ENCODE measurements around the gene TDRD1. TPM values are rescaled to one million over a fixed set of nuclear protein-coding genes. Genes with fewer than 3 reads are reported as not detected.

Gene TDRD1
- total and polyA plus RNA-seq, 2 donors (not counting 3 experiments of a cell fraction or from before 2014, with no cell fraction given): not detected

GRCh38 chr10:114239117-114239993 is 60.2 kb downstream of the TDRD1 start, which contains the start of gene VWA2:
TSS of gene VWA2 (plus strand) at chr10:114239254. CDS start at chr10:114248714, 9,460 bp downstream.
- Histone ChIP-seq H3K79me2 (ENCODE audit: control insufficient read depth, insufficient read depth, low read length) (no peaks in the 10 kb centered on the region), H3K27me3 (ENCODE audit: control insufficient read depth in 2 of 2, insufficient read depth in 2 of 2, low read length in 2 of 2) (peaks cover 36 to 40% of the 10 kb centered on the region in 2 experiments), H3K4me2 (ENCODE audit: insufficient read depth, low read length) (no peak within 1 kb of the TSS), H3K4me1 (ENCODE audit: control insufficient read depth, extremely low read depth, insufficient read depth, low read length) (no peaks in the 10 kb centered on the region), H3K27ac (ENCODE audit: insufficient read depth, low read depth, low read length) (no peak within 1 kb of the TSS), H3K9ac (replicated peaks; ENCODE audit: extremely low read depth, insufficient read depth, low read length) (no peak within 1 kb of the TSS), H3K36me3 (ENCODE audit: control insufficient read depth in 2 of 2, extremely low read depth in 1 of 2, insufficient read depth in 2 of 2, low read length in 2 of 2) (no peaks in the 10 kb centered on the region), H3K4me3 (replicated peaks in 1 of 3; ENCODE audit: insufficient read depth in 1 of 3, low read depth in 1 of 3, low read length in 3 of 3) (no peak within 1 kb of the TSS), H2AFZ (ENCODE audit: low read depth, low read length) (no peak within 1 kb of the TSS), H3K9me1 (replicated peaks; ENCODE audit: control insufficient read depth, extremely low read depth, insufficient read depth, low read length) (no peaks in the 10 kb centered on the region), H4K20me1 (replicated peaks; ENCODE audit: control insufficient read depth, extremely low read depth, insufficient read depth, low read length) (no peaks in the 10 kb centered on the region), H3K9me3 (replicated peaks; ENCODE audit: control insufficient read depth, insufficient read depth, low read length) (no peaks in the 10 kb centered on the region)
- peak; percentile 77 for TF ChIP-seq EZH2 (IDR thresholded peaks at IDR 0.05; ENCODE audit: borderline replicate concordance, low read depth, low read length, severe bottlenecking)
- TF ChIP-seq POLR2A (IDR thresholded peaks at IDR 0.05; ENCODE audit: low read depth, low read length): no peak
- TF ChIP-seq POLR2AphosphoS5 (IDR thresholded peaks at IDR 0.05; ENCODE audit: insufficient read depth, low read depth, low read length): no peak
- intact Hi-C loops (cut with micrococcal nuclease): no loop called here
- POLR2A ChIA-PET: no interaction called here
- CTCF ChIA-PET: interaction anchor here (0.7 kb wide), 1 partner anchor 891 kb away, joined by 3 read pairs; no protein-coding TSS in a partner anchor
- DNase-seq (ENCODE audit: low read depth, low spot score) (peak; percentile 16), FAIRE-seq (no peak)
- no TSS peak for BruUV-seq (replicated peaks)
- dilution Hi-C loops (cut with MboI; ENCODE audit: extremely low pct_ligation_motif_present, low sequenced_read_pairs): no loop called here

- BruUV-seq (replicated peaks): no TSS peak
- H4K20me1 ChIP-seq (replicated peaks; ENCODE audit: control insufficient read depth, extremely low read depth, insufficient read depth, low read length): no peaks in the 10 kb centered on the region
- ChIA-PET CTCF (no interaction called here), POLR2A (no interaction called here)
- no peaks in the 10 kb centered on the region for H3K79me2 ChIP-seq (ENCODE audit: control insufficient read depth, insufficient read depth, low read length)
- FAIRE-seq: no peak
- H3K4me2 ChIP-seq (ENCODE audit: insufficient read depth, low read length): no peak overlapping the region
- no peaks in the 10 kb centered on the region for H3K9me1 ChIP-seq (replicated peaks; ENCODE audit: control insufficient read depth, extremely low read depth, insufficient read depth, low read length)
- H3K27ac ChIP-seq (ENCODE audit: insufficient read depth, low read depth, low read length): no peak overlapping the region
- no peak overlapping the region for H3K4me3 ChIP-seq (replicated peaks in 1 of 3; ENCODE audit: insufficient read depth in 1 of 3, low read depth in 1 of 3, low read length in 3 of 3)
- intact Hi-C loops (cut with micrococcal nuclease) (no loop called here), dilution Hi-C loops (cut with MboI; ENCODE audit: extremely low pct_ligation_motif_present, low sequenced_read_pairs) (no loop called here)
- H3K9ac ChIP-seq (replicated peaks; ENCODE audit: extremely low read depth, insufficient read depth, low read length): no peak overlapping the region
- TF ChIP-seq EZH2 (IDR thresholded peaks at IDR 0.05; ENCODE audit: borderline replicate concordance, low read depth, low read length, severe bottlenecking): no peak
- no peak for TF ChIP-seq FOS (IDR thresholded peaks at IDR 0.05; ENCODE audit: borderline replicate concordance, insufficient read depth, low read length)
- TF ChIP-seq POLR2A (IDR thresholded peaks at IDR 0.05; ENCODE audit: low read depth, low read length): no peak
- TF ChIP-seq MAX (IDR thresholded peaks at IDR 0.05; ENCODE audit: insufficient read depth, insufficient read length): no peak
- no peak for TF ChIP-seq CTCF (IDR thresholded peaks at IDR 0.05; ENCODE audit: extremely low read depth in 1 of 2, insufficient read depth in 1 of 2, low read depth in 1 of 2, low read length in 2 of 2)
- TF ChIP-seq POLR2AphosphoS5 (IDR thresholded peaks at IDR 0.05; ENCODE audit: insufficient read depth, low read depth, low read length): no peak
- TF ChIP-seq MYC (IDR thresholded peaks at IDR 0.05; ENCODE audit: low read depth, low read length): no peak
- no peak for TF ChIP-seq GATA2 (IDR thresholded peaks at IDR 0.05; ENCODE audit: insufficient read depth, insufficient read length, low read depth, low read length)
- no peak for TF ChIP-seq JUN (IDR thresholded peaks at IDR 0.05; ENCODE audit: borderline replicate concordance, insufficient read depth, insufficient read length, low read depth)
- no peaks in the 10 kb centered on the region for H3K36me3 ChIP-seq (ENCODE audit: control insufficient read depth in 2 of 2, extremely low read depth in 1 of 2, insufficient read depth in 2 of 2, low read length in 2 of 2)
- no peak for DNase-seq (ENCODE audit: low read depth, low spot score)
- no peaks in the 10 kb centered on the region for H3K9me3 ChIP-seq (replicated peaks; ENCODE audit: control insufficient read depth, insufficient read depth, low read length)
- no peak overlapping the region for H2AFZ ChIP-seq (ENCODE audit: low read depth, low read length)
- H3K4me1 ChIP-seq (ENCODE audit: control insufficient read depth, extremely low read depth, insufficient read depth, low read length): no peaks in the 10 kb centered on the region
- peaks cover 33 to 36% of the 10 kb centered on the region in 2 experiments for H3K27me3 ChIP-seq (ENCODE audit: control insufficient read depth in 2 of 2, insufficient read depth in 2 of 2, low read length in 2 of 2)
These were observed 60.8 kb downstream of the TDRD1 start for GRCh38 chr10:114239994-114240345.
